ENCODE measurements around the gene MFSD11. TPM values are rescaled to one million over a fixed set of nuclear protein-coding genes. Genes with fewer than 3 reads are reported as not detected.

MFSD11 gene
- total RNA-seq, 1 donor from 2014 or later = 24.1 TPM

- no peaks in the 10 kb centered on the region for H3K9me3 ChIP-seq
- H3K27ac ChIP-seq = no peak overlapping the region
- intact Hi-C loops (cut with DNase I) = no loop called here
- no peak for DNase-seq (ENCODE audit: extremely low spot score in 2 of 2)
- no peaks in the 10 kb centered on the region for H3K4me1 ChIP-seq
- TF ChIP-seq POLR2A (IDR thresholded peaks at IDR 0.05) (no peak), POLR2AphosphoS5 (IDR thresholded peaks at IDR 0.05; ENCODE audit: insufficient read depth in 1 of 2, low read depth in 1 of 2) (no peak)
- TF ChIP-seq, protein P1, sequence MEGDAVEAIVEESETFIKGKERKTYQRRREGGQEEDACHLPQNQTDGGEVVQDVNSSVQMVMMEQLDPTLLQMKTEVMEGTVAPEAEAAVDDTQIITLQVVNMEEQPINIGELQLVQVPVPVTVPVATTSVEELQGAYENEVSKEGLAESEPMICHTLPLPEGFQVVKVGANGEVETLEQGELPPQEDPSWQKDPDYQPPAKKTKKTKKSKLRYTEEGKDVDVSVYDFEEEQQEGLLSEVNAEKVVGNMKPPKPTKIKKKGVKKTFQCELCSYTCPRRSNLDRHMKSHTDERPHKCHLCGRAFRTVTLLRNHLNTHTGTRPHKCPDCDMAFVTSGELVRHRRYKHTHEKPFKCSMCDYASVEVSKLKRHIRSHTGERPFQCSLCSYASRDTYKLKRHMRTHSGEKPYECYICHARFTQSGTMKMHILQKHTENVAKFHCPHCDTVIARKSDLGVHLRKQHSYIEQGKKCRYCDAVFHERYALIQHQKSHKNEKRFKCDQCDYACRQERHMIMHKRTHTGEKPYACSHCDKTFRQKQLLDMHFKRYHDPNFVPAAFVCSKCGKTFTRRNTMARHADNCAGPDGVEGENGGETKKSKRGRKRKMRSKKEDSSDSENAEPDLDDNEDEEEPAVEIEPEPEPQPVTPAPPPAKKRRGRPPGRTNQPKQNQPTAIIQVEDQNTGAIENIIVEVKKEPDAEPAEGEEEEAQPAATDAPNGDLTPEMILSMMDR (IDR thresholded peaks at IDR 0.05) = no peak
- no peak overlapping the region for H3K4me3 ChIP-seq
- H3K36me3 ChIP-seq = peaks cover 0 to 35% of the 10 kb centered on the region in 2 donors
- no peaks in the 10 kb centered on the region for H3K27me3 ChIP-seq
Observed at GRCh38 chr17:76747716-76748363, 9.9 kb downstream of the MFSD11 start.

DNA sequence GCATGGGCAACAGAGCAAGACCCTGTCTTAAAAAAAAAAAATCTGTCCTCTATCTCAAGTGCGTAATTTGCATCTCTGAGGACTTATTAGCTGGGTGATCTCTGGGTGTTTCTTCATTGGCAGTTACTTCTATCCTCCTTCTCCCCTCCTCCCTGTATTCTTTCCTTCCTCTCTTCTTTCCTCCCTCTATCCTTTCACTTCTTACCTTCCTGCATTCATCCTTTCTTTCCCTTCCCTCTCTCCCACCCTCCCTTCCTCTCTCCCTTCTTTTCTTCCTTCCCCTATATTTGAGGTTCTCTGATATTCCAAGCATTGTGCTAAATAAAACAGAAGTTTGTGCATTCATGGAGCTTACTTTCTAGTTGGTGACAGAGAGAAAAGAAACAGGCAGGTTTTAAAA lies 10.7 kb downstream of the MFSD11 start:
- no peak for DNase-seq (ENCODE audit: extremely low spot score in 2 of 2)
- Histone ChIP-seq H3K4me1 (no peaks in the 10 kb centered on the region), H3K9me3 (no peaks in the 10 kb centered on the region), H3K36me3 (peaks cover 0 to 30% of the 10 kb centered on the region in 2 donors), H3K27ac (no peak overlapping the region), H3K27me3 (no peaks in the 10 kb centered on the region), H3K4me3 (no peak overlapping the region)
- TF ChIP-seq, protein P1 (IDR thresholded peaks at IDR 0.05) = no peak
- no peak for TF ChIP-seq POLR2A (IDR thresholded peaks at IDR 0.05)
- no peak for TF ChIP-seq POLR2AphosphoS5 (IDR thresholded peaks at IDR 0.05; ENCODE audit: insufficient read depth in 1 of 2, low read depth in 1 of 2)
- intact Hi-C loops (cut with DNase I) = no loop called here

DNA sequence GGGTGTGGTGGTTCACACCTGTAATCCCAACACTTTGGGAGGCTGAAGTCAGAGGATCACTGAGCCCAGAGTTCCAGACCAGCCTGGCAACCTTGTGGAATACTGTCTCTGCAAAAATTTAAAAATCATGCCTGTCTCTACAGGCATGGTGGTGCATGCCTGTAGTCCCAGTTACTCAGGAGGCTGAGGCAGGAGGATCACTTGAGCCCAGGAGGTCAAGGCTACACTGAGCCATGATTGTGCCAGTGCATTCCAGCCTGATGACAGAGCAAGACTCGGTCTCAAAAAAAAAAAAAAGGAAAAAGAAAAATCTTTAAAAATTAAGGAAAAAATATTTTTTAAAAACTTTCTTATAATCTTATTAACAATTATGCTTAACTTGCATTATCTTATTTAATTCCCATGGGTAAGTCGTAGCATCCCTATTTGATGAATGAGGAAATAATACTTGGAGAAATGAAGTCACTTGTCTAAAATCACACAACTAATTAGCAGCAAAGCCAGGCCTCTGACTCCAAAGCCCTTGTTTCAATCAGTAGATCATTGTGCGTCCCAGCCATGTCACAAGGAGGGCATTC lies 13.6 kb downstream of the MFSD11 start:
- DNase-seq (ENCODE audit: extremely low spot score in 2 of 2) = no peak
- no peak for TF ChIP-seq POLR2AphosphoS5 (IDR thresholded peaks at IDR 0.05; ENCODE audit: insufficient read depth in 1 of 2, low read depth in 1 of 2)
- TF ChIP-seq, protein P1 (IDR thresholded peaks at IDR 0.05) = no peak
- no peak for TF ChIP-seq POLR2A (IDR thresholded peaks at IDR 0.05)
- Histone ChIP-seq H3K4me3 (no peak overlapping the region), H3K4me1 (no peaks in the 10 kb centered on the region), H3K36me3 (peaks cover 0 to 11% of the 10 kb centered on the region in 2 donors), H3K9me3 (no peaks in the 10 kb centered on the region), H3K27ac (no peak overlapping the region), H3K27me3 (no peaks in the 10 kb centered on the region)
- intact Hi-C loops (cut with DNase I) = no loop called here

DNA sequence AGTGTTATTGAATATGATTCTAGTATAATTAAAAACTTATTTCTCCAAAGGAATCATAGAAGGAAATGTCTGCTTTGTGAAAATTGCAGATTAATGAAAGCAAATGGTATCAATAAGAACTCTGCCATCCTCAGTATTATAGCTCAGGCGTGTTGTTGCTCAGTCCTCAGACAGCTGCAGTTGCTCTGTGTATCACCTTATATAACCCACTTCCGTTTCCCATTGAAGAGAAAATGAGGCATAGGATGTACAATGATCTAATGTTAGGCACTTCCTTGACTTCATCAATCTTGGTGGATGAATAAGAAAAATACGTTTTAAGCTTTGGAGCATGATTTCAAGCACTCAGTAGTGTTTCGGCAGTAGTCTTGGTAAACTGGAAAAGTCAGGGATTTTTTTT lies 14.1 kb downstream of the MFSD11 start:
- no peaks in the 10 kb centered on the region for H3K9me3 ChIP-seq
- H3K4me1 ChIP-seq = no peaks in the 10 kb centered on the region
- peaks cover 0 to 11% of the 10 kb centered on the region in 2 donors for H3K36me3 ChIP-seq
- intact Hi-C loops (cut with DNase I) = no loop called here
- no peaks in the 10 kb centered on the region for H3K27me3 ChIP-seq
- DNase-seq (ENCODE audit: extremely low spot score in 2 of 2) = no peak
- H3K4me3 ChIP-seq = no peak overlapping the region
- TF ChIP-seq POLR2AphosphoS5 (IDR thresholded peaks at IDR 0.05; ENCODE audit: insufficient read depth in 1 of 2, low read depth in 1 of 2) (no peak), POLR2A (IDR thresholded peaks at IDR 0.05) (no peak)
- TF ChIP-seq, protein P1 (IDR thresholded peaks at IDR 0.05) = no peak
- no peak overlapping the region for H3K27ac ChIP-seq
